ENCODE results near the gene IL15RA. TPM values are rescaled to one million over a fixed set of nuclear protein-coding genes. Genes with fewer than 3 reads are reported as not detected.
"Not testable (repeated sequence)": the region's sequence is repeated elsewhere in the genome, so short reads cannot be mapped to it uniquely, and the experiment has no call there.

IL15RA gene
- total RNA-seq, 1 donor from 2014 or later, result not detected

- Mint-ChIP-seq H3K9me3 (no peaks in the 10 kb centered on the region), H3K36me3 (no peaks in the 10 kb centered on the region), H3K4me3 (no peak overlapping the region), H3K4me1 (peaks cover 6% of the 10 kb centered on the region), H3K27me3 (ENCODE audit: insufficient read depth, low read depth) (peaks cover 10% of the 10 kb centered on the region), H3K27ac (no peak overlapping the region)
- Histone ChIP-seq H3K4me1 (no peaks in the 10 kb centered on the region), H3K4me2 (no peak overlapping the region), H3K9ac (no peak overlapping the region), H4K20me1 (ENCODE audit: low read depth) (no peaks in the 10 kb centered on the region), H3K36me3 (no peaks in the 10 kb centered on the region), H2AFZ (replicated peaks) (no peak overlapping the region), H3K27me3 (no peaks in the 10 kb centered on the region), H3F3A (ENCODE audit: low read depth) (no peaks in the 10 kb centered on the region), H3K4me3 (no peak overlapping the region), H3K27ac (no peak overlapping the region), H3K9me3 (ENCODE audit: low read depth) (no peaks in the 10 kb centered on the region), H3K79me2 (ENCODE audit: low read depth) (no peaks in the 10 kb centered on the region)
- DNase-seq (ENCODE audit: low spot score), result no peak
- TF ChIP-seq, protein P1, sequence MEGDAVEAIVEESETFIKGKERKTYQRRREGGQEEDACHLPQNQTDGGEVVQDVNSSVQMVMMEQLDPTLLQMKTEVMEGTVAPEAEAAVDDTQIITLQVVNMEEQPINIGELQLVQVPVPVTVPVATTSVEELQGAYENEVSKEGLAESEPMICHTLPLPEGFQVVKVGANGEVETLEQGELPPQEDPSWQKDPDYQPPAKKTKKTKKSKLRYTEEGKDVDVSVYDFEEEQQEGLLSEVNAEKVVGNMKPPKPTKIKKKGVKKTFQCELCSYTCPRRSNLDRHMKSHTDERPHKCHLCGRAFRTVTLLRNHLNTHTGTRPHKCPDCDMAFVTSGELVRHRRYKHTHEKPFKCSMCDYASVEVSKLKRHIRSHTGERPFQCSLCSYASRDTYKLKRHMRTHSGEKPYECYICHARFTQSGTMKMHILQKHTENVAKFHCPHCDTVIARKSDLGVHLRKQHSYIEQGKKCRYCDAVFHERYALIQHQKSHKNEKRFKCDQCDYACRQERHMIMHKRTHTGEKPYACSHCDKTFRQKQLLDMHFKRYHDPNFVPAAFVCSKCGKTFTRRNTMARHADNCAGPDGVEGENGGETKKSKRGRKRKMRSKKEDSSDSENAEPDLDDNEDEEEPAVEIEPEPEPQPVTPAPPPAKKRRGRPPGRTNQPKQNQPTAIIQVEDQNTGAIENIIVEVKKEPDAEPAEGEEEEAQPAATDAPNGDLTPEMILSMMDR (IDR thresholded peaks at IDR 0.05), result no peak
- no peak for TF ChIP-seq EZH2phosphoT487 (IDR thresholded peaks at IDR 0.05)
These were observed 12.6 kb downstream of the IL15RA start for GRCh38 chr10:5964736-5965135.

GRCh38 chr10:5963591-5963990, 13.8 kb downstream of the IL15RA start:
- DNase-seq (ENCODE audit: low spot score), result no peak
- Mint-ChIP-seq H3K27me3 (ENCODE audit: insufficient read depth, low read depth) (peaks cover 10% of the 10 kb centered on the region), H3K4me1 (peaks cover 2% of the 10 kb centered on the region), H3K36me3 (no peaks in the 10 kb centered on the region), H3K4me3 (no peak overlapping the region), H3K9me3 (no peaks in the 10 kb centered on the region), H3K27ac (no peak overlapping the region)
- TF ChIP-seq EZH2 (IDR thresholded peaks at IDR 0.05) (no peak), EZH2phosphoT487 (IDR thresholded peaks at IDR 0.05) (no peak)
- TF ChIP-seq, protein P1 (IDR thresholded peaks at IDR 0.05), result no peak
- H3K4me1 ChIP-seq, result no peaks in the 10 kb centered on the region
- H3K27me3 ChIP-seq, result no peaks in the 10 kb centered on the region
- no peak overlapping the region for H3K4me3 ChIP-seq
- no peak overlapping the region for H3K9ac ChIP-seq
- no peaks in the 10 kb centered on the region for H4K20me1 ChIP-seq (ENCODE audit: low read depth)
- H3K4me2 ChIP-seq, result no peak overlapping the region
- H3K27ac ChIP-seq, result no peak overlapping the region
- no peaks in the 10 kb centered on the region for H3F3A ChIP-seq (ENCODE audit: low read depth)
- no peaks in the 10 kb centered on the region for H3K9me3 ChIP-seq (ENCODE audit: low read depth)
- no peaks in the 10 kb centered on the region for H3K36me3 ChIP-seq
- H2AFZ ChIP-seq (replicated peaks), result no peak overlapping the region
- no peaks in the 10 kb centered on the region for H3K79me2 ChIP-seq (ENCODE audit: low read depth)

- H3K27me3 ChIP-seq, result no peaks in the 10 kb centered on the region
- H2AFZ ChIP-seq (replicated peaks), result peak overlapping the region; percentile 42
- H4K20me1 ChIP-seq (ENCODE audit: low read depth), result no peaks in the 10 kb centered on the region
- H3K9ac ChIP-seq, result no peak overlapping the region
- Mint-ChIP-seq H3K27me3 (ENCODE audit: insufficient read depth, low read depth) (peaks cover 10% of the 10 kb centered on the region), H3K4me3 (no peak overlapping the region), H3K4me1 (no peaks in the 10 kb centered on the region), H3K36me3 (no peaks in the 10 kb centered on the region), H3K27ac (no peak overlapping the region), H3K9me3 (no peaks in the 10 kb centered on the region)
- H3K9me3 ChIP-seq (ENCODE audit: low read depth), result no peaks in the 10 kb centered on the region
- DNase-seq (ENCODE audit: low spot score), result no peak
- H3K27ac ChIP-seq, result no peak overlapping the region
- no peak overlapping the region for H3K4me3 ChIP-seq
- H3F3A ChIP-seq (ENCODE audit: low read depth), result no peaks in the 10 kb centered on the region
- no peaks in the 10 kb centered on the region for H3K79me2 ChIP-seq (ENCODE audit: low read depth)
- no peaks in the 10 kb centered on the region for H3K4me1 ChIP-seq
- TF ChIP-seq EZH2 (IDR thresholded peaks at IDR 0.05) (no peak), EZH2phosphoT487 (IDR thresholded peaks at IDR 0.05) (no peak)
- TF ChIP-seq, protein P1 (IDR thresholded peaks at IDR 0.05), result no peak
- no peaks in the 10 kb centered on the region for H3K36me3 ChIP-seq
- H3K4me2 ChIP-seq, result no peak overlapping the region
These were observed 14.3 kb downstream of the IL15RA start for GRCh38 chr10:5963071-5963470.

DNA sequence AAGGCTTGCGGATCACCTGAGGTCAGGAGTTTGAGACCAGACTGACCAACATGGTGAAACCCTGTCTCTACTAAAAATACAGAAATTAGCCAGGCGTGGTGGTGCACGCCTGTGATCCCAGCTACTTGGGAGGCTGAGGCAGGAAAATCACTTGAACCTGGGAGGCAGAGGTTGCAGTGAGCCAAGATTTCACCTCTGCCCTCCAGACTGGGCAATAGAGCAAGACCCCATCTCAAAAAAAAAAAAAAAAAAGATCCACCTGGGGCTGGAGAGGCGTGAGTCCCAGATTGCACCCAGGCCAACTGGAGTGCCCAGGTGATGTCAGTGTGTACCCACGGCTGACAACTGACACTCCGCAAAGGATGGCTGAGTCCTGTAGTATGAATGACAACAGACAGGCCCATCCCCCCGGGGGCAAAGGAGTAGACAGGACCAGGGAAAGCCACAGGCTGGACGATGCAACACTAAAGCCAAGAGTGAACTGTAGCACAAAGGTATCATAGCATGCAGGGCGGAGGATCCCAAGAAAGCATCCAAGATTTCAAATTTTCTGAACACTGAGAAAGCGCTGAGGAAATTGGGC, 14.9 kb downstream of the IL15RA start:
- not testable (repeated sequence) for H3K27ac Mint-ChIP-seq

More for the DNA sequence above, 14.9 kb downstream of the IL15RA start:
- not testable (repeated sequence) for H3K4me1 Mint-ChIP-seq; H3K4me1 ChIP-seq; H3K9me3 Mint-ChIP-seq; DNase-seq (ENCODE audit: low spot score); H3K9me3 ChIP-seq (ENCODE audit: low read depth); H3F3A ChIP-seq (ENCODE audit: low read depth); H3K27me3 Mint-ChIP-seq (ENCODE audit: insufficient read depth, low read depth); H3K36me3 Mint-ChIP-seq; H3K4me2 ChIP-seq; H3K4me3 Mint-ChIP-seq; H3K27me3 ChIP-seq; H4K20me1 ChIP-seq (ENCODE audit: low read depth); H3K79me2 ChIP-seq (ENCODE audit: low read depth); H3K9ac ChIP-seq; H3K36me3 ChIP-seq; H3K27ac ChIP-seq; H3K4me3 ChIP-seq
- H2AFZ ChIP-seq (replicated peaks), result peak overlapping the region; percentile 42

Measured in neural progenitor cell (in vitro differentiated cells).